OCI-LY3 (cell line): ENCODE data around the gene ARID3C.

Experiments
- H2AFZ ChIP-seq: fragments of 200-600, 300-600 bp; shearing (Covaris generic); 2 replicates; pipeline ENCODE4 v1.6.0; 2014; ENCODE audit warnings: antibody characterized with exemption, low read depth, low read length
- H3K27ac ChIP-seq: fragments of 200-600, 300-600 bp; sonication (generic); 2 replicates; pipeline ENCODE4 v1.5.1; 2014; ENCODE audit warnings: mild to moderate bottlenecking, low read length, moderate library complexity, mixed read lengths
- H3K27me3 ChIP-seq: fragments of 200-600, 300-600 bp; sonication (generic); 2 replicates; pipeline ENCODE4 v1.6.1; 2014; ENCODE audit warnings: low read depth, low read length, mixed read lengths
- H3K36me3 ChIP-seq: fragments of 200-600, 300-600 bp; sonication (generic); replicated peaks from 2 replicates; pipeline ENCODE3; 2014; ENCODE audit warnings: low read depth, low read length, mixed read lengths
- H3K4me1 ChIP-seq: fragments of 300-600, 200-600 bp; sonication (generic); 2 replicates; pipeline ENCODE4 v1.6.1; 2014; ENCODE audit warnings: low read length, mixed read lengths
- H3K4me2 ChIP-seq: fragments of 200-600, 300-600 bp; sonication (generic); 2 replicates; pipeline ENCODE4 v1.6.1; 2014; ENCODE audit warnings: low read length, mixed read lengths
- H3K4me3 ChIP-seq: fragments of 300-600, 200-600 bp; sonication (generic); 2 replicates; pipeline ENCODE4 v1.5.1; 2014; ENCODE audit warnings: antibody characterized with exemption, mild to moderate bottlenecking, low read length, moderate library complexity
- H3K79me2 ChIP-seq: fragments of 300-600, 200-600 bp; shearing (Covaris generic); 2 replicates; pipeline ENCODE4 v1.6.1; 2014; ENCODE audit warnings: mild to moderate bottlenecking, low read length, mixed read lengths
- H3K9ac ChIP-seq: fragments of 300-600, 200-600 bp; shearing (Covaris generic); 2 replicates; pipeline ENCODE4 v1.6.0; 2014; ENCODE audit warnings: mild to moderate bottlenecking, low read length, moderate library complexity
- H3K9me3 ChIP-seq: fragments of 200-600, 300-600 bp; shearing (Covaris generic); 2 replicates; pipeline ENCODE4 v1.6.1; 2014; ENCODE audit warnings: low read length, mixed read lengths; ENCODE audit not compliant: insufficient read depth
- H4K20me1 ChIP-seq: fragments of 200-600, 300-600 bp; sonication (generic); 2 replicates; pipeline ENCODE4 v1.6.1; 2016; ENCODE audit warnings: low read length, mixed read lengths; ENCODE audit not compliant: insufficient read depth
- CTCF ChIP-seq: fragments of 200-600, 300-600 bp; sonication (generic); IDR thresholded peaks from 2 replicates; pipeline ENCODE4 v1.5.1; 2014; ENCODE audit warnings: antibody characterized with exemption, low read length, low read depth
- EZH2phosphoT487 ChIP-seq: fragments of 200-600 bp; shearing (Covaris generic); IDR thresholded peaks from 2 replicates; pipeline ENCODE4 v1.6.1; 2018; ENCODE audit warnings: antibody characterized with exemption, mixed run types, low read depth

The ARID3C gene

GRCh38 chr9:34577400-34578240 is 51.2 kb downstream of the ARID3C start:
- Histone ChIP-seq H3K4me1 (peaks cover 16% of the 10 kb centered on the region), H2AFZ (no peak overlapping the region), H3K4me2 (no peak overlapping the region), H3K36me3 (no peaks in the 10 kb centered on the region), H3K9me3 (no peaks in the 10 kb centered on the region), H3K9ac (no peak overlapping the region), H4K20me1 (no peaks in the 10 kb centered on the region), H3K4me3 (no peak overlapping the region), H3K79me2 (no peaks in the 10 kb centered on the region), H3K27me3 (no peaks in the 10 kb centered on the region), H3K27ac (no peak overlapping the region)
- TF ChIP-seq CTCF, result no peak
- TF ChIP-seq EZH2phosphoT487, result no peak

- H3K79me2 ChIP-seq, result no peaks in the 10 kb centered on the region
- no peak overlapping the region for H3K4me3 ChIP-seq
- H3K9me3 ChIP-seq, result no peaks in the 10 kb centered on the region
- no peaks in the 10 kb centered on the region for H3K36me3 ChIP-seq
- H2AFZ ChIP-seq, result no peak overlapping the region
- H3K27ac ChIP-seq, result no peak overlapping the region
- no peak overlapping the region for H3K4me2 ChIP-seq
- H3K27me3 ChIP-seq, result no peaks in the 10 kb centered on the region
- H3K9ac ChIP-seq, result no peak overlapping the region
- H3K4me1 ChIP-seq, result peaks cover 16% of the 10 kb centered on the region
- TF ChIP-seq CTCF, result no peak
- TF ChIP-seq EZH2phosphoT487, result no peak
- H4K20me1 ChIP-seq, result no peaks in the 10 kb centered on the region
Observed at GRCh38 chr9:34576597-34577399, 52.1 kb downstream of the ARID3C start.

DNA sequence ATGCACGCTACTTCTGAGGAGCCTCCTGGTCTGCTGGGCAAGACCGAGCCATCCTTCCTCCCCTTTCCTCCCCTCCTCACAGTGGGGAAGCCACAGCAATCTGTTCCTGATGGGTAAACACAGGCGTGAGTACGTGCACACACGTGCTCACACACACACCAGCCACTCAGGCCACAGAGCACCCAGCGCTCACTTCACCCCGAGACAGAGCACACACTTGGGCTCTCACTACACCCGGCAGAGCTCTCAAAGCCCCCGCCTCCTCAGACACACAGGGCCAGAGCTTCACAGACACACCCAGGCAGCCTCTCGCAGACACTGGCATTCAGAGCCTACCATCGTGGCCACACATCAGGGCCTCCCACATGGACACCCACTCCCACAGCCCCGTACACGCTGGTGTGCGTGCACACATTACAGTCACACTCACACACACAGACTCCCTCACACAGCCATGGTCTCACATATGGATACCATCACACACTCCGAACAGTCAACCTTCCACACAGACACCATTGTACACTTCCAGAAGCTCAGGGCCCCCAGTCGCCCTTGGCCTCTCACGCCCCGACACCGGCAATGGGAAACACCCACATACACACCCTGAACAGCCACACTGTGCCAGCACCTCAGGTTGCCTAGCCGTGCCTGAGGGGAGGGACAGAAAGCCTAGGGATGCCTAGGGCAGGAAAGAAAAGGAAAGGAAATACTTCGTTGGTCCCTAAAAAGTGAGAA is 52.8 kb downstream of the ARID3C start:
- Histone ChIP-seq H3K9ac (no peak overlapping the region), H3K36me3 (no peaks in the 10 kb centered on the region), H3K9me3 (no peaks in the 10 kb centered on the region), H4K20me1 (no peaks in the 10 kb centered on the region), H3K4me3 (no peak overlapping the region), H3K27ac (no peak overlapping the region), H3K79me2 (no peaks in the 10 kb centered on the region), H3K4me1 (peaks cover 20% of the 10 kb centered on the region), H3K4me2 (no peak overlapping the region), H2AFZ (no peak overlapping the region), H3K27me3 (no peaks in the 10 kb centered on the region)
- TF ChIP-seq CTCF, result no peak
- no peak for TF ChIP-seq EZH2phosphoT487

DNA sequence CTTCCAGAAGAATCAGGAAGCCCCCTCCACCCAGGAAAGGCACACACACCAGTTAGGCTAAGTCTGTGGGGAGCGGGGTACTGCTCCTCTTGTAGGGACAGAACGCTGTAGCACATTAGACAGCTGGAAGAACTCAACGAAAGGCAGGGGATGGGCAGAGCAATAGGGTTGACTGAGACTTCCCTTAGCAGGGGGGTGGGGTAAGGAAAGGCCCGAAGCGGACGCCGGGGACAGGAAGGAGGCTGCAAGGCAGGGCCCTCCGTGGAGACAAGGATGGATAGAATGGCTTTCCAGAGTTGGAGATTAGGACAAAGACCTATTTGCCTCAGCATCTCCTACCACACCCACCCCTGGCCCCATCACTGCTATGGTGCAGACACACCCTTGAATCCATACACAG is 53.6 kb downstream of the ARID3C start:
- TF ChIP-seq EZH2phosphoT487, result no peak
- TF ChIP-seq CTCF, result no peak
- no peak overlapping the region for H3K27ac ChIP-seq
- no peak overlapping the region for H3K4me3 ChIP-seq
- H3K36me3 ChIP-seq, result no peaks in the 10 kb centered on the region
- no peaks in the 10 kb centered on the region for H3K79me2 ChIP-seq
- no peaks in the 10 kb centered on the region for H3K27me3 ChIP-seq
- no peaks in the 10 kb centered on the region for H3K9me3 ChIP-seq
- no peak overlapping the region for H3K9ac ChIP-seq
- H3K4me1 ChIP-seq, result peaks cover 28% of the 10 kb centered on the region
- H2AFZ ChIP-seq, result no peak overlapping the region
- H3K4me2 ChIP-seq, result no peak overlapping the region
- H4K20me1 ChIP-seq, result no peaks in the 10 kb centered on the region
